ENCODE results near the gene PLS1. TPM values are rescaled to one million over a fixed set of nuclear protein-coding genes. Genes with fewer than 3 reads are reported as not detected.
"Not testable (repeated sequence)": the region's sequence is repeated elsewhere in the genome, so short reads cannot be mapped to it uniquely, and the experiment has no call there.

Gene PLS1
- total RNA-seq, 1 donor from 2014 or later: 14.2 TPM

DNA sequence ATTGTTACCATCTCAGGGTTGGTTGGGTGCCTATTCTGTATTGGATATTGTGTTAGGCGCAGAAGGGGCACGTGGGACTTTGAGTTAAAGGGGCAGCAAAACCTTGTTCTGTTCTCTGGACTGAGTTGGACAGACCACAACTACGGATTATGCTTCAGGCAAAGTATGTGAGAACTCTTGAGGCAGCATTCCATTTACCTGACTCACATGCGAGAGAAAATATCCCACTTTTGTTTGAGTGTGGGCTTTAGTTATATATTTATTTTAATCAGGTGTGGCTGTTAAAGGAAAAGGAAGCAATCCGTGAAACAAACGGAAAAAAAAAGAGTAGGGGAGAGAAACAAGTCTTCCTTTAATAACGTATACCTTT, 627 bp upstream of the PLS1 start:
- DNase-seq (ENCODE audit: low spot score) (no peak), ATAC-seq (peak; percentile 15)

DNA sequence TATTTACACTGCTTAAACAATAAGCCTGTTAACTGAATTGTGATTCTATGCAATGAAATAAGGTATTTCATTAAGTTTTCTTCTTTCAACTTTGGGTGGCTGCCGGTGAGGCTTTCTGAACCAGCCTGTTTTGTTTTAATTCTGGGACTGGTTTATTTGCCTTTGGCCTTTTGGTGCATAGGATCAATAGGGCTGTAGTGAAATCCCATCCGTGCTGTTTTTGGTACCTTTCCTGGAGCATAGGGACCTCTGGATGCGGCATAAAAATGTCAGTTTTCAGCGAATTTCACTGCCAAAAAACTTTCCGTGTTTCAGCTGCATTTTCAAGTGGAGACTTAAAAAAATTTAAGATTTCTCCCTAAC, 514 bp downstream of the PLS1 start:
- DNase-seq (ENCODE audit: low spot score) (no peak), ATAC-seq (peak; percentile 52)

DNA sequence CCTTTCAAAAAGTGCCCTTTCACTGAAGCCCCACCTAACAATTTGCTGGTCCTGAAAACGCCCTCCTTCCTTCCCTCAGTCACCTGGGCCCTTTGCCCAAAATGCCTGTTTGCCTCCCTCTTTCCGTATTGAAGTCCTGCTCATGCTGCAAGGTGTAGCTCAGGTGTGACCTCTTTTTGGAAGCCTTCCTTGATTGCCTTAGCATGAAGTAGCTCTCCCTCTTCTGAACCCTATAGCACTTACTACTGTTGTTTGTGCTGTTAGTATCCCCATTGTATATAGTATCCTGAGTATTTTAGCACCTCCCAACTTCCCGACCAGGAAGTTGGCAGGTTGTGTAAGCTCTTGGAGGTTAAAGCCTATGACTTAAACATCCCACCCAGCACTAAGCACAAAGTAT, 1.7 kb downstream of the PLS1 start:
- ATAC-seq: no peak
- no peak for DNase-seq (ENCODE audit: low spot score)

DNA sequence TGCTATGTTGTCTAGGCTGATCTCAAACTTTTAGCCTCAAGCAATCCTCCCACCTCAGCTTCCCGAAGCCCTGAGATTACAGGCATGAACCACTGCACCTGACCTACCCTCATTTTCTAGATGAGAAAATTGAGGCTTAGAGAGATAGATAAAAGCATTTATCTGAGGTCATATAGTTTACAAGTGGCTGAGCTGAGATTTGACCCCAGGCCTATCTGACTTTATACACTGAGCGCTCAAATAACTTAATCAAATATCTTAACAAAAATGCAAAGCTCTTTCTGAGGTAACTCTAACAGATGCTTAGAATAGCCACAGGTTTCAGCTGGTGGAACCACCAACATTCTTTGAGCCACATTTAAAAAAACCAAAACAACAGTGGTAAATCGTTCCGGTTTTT, 5.5 kb downstream of the PLS1 start:
- ATAC-seq (no peak), DNase-seq (ENCODE audit: low spot score) (no peak)

DNA sequence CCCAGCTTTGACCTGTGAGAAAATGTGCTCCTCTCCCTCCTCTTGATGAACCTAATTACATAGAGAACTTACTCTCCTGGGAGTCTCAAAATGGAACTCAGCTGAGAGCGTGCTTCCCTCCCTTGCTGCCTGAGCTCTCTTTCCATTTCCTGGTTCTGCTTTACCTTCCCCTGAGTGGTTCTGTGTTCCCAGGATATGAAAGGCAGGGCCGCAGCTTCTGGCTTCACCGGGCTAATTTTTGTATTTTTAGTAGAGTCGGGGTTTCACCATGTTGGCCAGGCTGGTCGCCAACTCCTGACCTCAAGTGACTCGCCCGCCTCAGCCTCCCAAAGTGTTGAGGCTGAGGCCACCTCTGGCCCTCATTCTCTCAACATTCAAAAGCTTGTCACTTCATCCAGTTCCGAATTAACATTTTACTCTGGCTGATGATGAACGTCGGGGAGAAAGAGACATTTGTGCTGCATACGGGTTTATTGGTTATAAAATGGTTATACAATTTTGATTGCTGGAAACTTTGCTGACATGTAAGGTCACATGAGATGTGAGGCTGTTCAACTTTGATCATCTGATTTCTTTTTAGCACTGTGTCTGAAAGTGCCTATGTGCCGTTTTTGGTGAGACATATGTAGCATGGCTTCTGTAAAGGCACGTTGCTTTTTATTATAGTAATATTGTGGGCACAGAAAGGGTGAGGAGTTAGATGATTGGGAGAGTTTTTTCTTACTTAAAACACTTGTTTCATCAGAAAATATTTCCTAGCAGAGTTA, 6.6 kb downstream of the PLS1 start:
- ATAC-seq: no peak
- no peak for DNase-seq (ENCODE audit: low spot score)

DNA sequence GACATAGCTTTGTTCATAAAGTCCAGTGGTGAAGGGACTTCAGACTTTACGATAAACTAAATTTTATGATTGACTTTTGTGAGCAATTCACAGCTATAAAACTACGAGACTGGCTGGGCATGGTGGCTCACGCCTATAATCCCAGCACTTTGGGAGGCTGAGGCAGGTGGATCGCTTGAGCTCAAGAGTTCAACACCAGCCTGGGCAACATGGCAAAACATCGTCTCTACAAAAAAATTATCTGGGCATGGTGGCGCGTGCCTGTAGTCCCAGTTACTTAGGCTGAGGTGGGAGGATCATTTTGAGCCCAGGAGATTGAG, 7.2 kb downstream of the PLS1 start:
- ATAC-seq; DNase-seq (ENCODE audit: low spot score): not testable (repeated sequence)

DNA sequence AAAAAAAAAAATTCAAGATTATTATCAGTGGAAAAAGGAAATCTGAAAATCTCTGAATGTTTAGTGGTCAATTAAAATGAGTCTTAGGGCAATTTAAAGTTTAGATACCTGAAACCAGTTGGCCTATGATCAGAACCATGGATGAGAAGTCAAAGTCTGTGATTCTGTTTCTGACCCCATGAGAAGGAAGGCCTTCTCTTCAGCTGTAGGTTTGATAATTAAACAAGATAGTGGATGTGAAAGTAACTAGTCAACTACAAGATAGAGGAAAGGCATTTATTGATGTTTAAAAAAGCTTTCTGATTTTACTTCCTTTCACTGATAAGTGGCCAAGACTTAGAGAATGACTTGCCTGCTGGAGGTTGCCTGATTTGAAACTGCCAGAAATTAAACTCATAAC, 8.7 kb downstream of the PLS1 start:
- no peak for DNase-seq (ENCODE audit: low spot score)
- ATAC-seq: peak; percentile 37

DNA sequence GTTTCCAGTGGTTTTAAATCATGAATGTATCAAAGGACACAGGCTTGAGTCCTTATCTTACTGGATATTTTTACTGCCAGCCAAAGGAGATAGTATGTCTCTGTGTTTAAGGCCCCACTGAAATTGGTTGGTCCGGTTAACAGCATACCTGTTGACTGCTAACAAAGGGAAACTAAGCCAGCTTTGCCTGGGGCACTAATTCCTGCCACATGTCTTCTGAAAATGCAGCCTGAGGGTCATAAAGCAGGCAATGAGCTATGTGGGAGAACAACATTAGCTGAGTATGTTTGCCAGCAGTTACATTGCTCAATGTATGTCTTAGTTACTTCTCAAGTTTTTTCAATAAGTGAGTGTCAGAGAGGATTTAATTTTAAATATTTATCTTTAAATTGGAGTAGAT, 12.4 kb downstream of the PLS1 start:
- DNase-seq (ENCODE audit: low spot score): no peak

DNA sequence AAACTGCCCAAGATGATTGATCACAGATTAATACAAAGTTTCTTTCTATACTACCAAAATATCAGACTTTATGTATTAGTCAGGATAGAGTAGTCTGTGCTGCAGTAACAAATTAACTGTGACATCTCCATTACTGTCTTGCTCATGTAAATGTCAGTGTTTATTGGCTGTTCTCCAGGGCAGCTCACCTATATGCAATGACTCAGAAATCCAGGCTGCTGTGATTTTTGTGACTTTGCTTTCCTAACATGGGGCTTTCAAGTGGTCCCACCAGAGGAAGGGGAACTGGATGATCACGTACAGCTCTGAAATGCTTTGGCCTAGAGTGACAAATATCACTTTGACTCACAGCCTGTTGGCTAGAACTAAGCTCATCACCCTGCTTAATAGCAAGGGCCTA, 12.9 kb downstream of the PLS1 start:
- no peak for DNase-seq (ENCODE audit: low spot score)
- ATAC-seq: no peak

More for the DNA sequence above, 12.4 kb downstream of the PLS1 start:
- no peak for ATAC-seq

DNA sequence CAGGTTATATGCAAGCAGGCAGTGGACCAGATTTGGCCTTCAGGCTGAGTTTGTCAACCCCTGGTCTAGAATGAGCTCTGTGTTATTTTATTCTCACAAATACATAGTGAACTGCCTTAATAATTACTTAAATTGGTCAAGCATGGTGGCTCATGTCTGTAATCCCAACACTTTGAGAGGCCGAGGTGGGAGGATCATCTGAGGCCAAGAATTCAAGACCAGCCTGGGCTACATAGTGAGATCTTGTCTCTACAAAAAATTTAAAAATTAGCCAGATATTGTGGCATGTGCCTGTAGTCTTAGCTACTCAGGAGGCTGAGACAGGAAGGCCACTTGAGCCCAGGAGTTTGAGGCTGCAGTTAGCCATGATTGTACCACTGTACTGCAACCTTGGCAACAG, 15.0 kb downstream of the PLS1 start:
- ATAC-seq (no peak), DNase-seq (ENCODE audit: low spot score) (no peak)

DNA sequence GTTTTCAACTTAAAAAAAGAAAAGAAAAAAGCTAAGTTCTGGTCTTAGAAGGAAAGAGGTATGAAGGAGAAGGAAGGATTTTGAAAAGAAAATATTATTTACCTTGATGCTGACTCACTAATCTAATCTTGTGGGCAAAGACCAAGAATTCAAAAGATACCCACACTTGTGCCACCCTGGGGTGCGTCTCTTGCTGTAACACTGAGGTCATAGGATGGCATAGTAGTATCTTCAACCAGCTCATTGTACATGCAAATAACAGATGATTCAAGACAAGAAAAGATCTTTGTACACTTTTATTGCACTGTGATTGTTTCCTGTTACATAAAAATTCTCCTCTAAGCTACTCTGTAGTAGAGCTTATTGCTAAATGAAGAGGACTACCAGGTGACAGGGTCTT, 17.3 kb downstream of the PLS1 start:
- ATAC-seq (no peak), DNase-seq (ENCODE audit: low spot score) (no peak)

DNA sequence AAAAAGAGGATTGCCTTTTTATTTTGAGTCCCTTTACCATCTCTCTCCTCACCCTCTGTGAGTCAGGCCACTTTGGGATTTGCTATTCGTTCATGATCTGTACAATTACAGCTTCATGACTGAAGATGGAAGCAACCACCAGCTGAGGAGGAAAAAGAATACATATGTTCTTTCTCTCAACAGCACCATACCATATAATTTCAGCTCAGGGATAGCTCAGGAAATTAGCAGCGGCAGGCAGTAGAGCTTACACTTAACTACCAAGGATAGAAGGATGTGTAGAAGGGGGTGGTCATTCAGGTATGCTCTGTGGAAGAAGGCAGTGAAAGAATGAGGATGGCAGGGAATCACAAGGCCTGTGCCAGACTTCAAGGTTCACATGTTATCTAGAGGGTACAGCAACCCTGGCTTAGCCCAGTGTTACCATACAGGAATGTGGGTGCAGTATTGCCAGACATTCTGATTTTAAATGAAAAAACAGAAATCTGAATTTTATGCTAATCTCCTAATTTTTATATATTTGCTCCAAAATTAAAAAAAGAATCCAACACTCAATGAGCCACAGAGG, 17.9 kb downstream of the PLS1 start:
- ATAC-seq (peak; percentile 72), DNase-seq (ENCODE audit: low spot score) (no peak)

DNA sequence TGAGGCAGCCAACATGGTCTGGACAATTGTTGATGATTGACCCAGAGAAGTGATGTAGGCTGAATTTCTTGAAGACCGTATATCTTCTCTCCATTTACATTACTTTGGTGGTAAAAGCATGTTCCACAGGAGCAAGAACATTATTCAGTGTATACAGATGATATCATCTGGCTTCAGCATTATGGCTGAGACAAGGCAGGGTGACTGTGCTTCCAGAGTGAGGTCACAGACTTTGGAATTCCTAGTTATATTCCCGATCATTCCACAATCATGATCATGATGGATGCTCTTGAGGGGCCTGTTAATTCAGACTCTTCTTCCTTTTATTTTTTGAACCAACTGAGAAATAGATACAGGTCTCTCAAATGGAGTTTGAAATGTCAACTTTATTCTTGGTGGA, 19.0 kb downstream of the PLS1 start:
- DNase-seq (ENCODE audit: low spot score) (no peak), ATAC-seq (no peak)

DNA sequence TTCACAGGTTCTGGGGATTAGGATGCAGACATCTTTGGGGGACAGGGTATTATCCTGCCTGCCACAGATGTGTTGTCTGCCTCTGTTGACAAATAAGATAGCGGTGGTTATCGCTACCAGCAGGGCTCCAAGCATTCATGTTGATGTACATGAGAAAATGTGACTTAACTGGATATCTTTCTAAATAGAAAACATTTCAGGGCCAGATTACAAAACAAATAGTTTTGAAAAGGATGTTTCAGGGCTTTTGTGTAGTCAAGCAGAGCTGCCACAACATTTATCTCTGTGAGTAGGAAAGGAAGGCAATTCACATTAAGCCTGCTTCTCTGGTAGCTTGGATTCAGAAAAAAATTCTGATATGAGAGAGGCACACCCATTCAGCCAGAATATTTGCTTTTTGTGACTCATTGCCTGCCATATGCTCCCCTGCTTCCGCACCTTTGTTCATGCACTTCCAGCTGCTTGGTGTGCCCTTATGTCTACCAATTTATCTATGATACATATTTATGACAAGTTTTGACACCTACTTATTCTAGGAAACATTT, 22.8 kb downstream of the PLS1 start:
- ATAC-seq (no peak), DNase-seq (ENCODE audit: low spot score) (no peak)

DNA sequence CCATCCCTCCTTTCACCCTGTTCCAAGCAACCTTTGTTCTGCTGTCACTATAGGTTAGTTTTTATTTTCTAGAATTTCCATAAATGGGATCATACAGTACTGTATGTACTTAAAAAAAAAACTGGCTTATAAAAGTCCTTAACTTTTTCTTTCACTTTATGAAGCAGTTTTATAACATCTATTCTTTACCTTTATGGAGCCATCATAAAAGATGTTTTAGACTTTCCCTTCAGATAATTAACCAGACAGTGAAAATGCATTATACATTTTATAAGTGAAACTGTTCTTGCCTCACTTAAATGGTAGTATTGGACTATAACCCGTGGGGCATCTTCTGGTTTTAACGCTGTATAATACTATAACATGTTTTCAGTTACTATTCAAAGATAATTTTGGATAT, 26.2 kb downstream of the PLS1 start:
- DNase-seq (ENCODE audit: low spot score) (no peak), ATAC-seq (no peak)

DNA sequence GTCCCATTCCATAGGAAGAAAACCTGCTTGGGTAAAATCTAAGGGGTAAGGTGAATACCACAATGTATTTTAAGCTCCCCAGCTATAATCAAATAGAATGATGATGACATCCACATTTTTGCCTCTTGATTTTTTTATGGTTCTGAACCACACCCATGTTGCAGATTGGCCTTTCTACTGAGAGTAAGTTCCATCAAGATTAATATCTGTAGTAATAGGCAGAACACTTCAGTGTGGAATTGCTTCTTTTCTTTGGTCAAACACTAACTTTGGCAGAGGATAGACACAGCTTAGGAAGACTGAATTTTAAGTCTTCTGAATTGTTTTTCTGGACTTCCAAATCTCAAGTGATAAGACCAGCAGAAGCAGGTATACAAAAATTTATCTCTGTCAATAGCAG, 27.0 kb downstream of the PLS1 start:
- no peak for ATAC-seq
- DNase-seq (ENCODE audit: low spot score): no peak

DNA sequence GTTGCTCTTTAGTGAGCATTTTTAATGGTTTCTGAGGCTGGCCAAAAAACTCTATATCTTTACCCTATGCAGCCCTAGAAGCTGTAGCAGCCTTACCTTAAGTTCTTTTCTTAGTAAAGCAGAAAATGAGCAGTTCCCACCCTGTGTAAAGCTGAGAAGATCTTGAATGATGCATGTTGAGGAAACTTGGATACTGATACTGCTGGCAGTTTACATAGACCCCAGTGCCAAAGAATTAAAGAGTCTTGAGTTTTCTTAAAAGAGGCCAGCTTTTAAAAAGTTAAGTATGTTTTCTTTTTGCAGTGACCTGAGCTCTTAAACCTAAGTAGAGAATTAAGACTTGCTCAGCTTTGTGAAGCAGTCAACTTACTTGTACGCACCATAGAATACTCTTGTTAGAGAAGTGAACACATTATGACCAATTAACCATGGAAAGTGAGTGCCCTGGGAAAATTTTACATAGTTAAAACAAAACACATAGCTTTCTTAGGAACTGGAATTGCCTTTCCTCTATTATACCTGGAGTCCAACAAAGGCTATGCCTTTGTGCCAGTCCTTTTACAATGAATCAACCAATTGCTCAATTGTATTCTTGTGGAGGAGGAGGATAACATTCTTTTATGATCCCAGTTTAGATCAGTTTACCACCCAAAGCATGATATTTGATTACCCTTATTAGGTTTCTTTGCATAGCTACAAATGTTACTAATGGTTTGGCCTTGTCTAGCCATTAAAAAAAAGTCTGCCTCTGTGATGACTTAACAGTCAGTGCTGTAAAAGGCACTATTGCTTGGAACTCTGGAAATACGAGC, 28.4 kb downstream of the PLS1 start:
- DNase-seq (ENCODE audit: low spot score) (no peak), ATAC-seq (no peak)

DNA sequence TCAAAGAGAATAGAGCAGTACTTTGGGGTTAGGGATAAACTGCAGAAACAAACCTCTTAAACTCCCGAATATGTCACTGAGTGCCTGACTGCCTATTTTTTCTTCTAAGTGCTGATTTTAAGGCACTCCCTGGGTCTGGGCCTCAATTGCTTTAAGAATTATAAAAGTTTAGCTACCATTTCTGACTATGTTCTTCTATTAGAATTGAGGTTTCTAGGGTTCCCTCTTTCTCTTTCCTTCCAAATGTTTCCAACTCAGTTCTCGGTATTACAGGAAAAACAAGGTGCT, 28.9 kb downstream of the PLS1 start:
- ATAC-seq (no peak), DNase-seq (ENCODE audit: low spot score) (no peak)

DNA sequence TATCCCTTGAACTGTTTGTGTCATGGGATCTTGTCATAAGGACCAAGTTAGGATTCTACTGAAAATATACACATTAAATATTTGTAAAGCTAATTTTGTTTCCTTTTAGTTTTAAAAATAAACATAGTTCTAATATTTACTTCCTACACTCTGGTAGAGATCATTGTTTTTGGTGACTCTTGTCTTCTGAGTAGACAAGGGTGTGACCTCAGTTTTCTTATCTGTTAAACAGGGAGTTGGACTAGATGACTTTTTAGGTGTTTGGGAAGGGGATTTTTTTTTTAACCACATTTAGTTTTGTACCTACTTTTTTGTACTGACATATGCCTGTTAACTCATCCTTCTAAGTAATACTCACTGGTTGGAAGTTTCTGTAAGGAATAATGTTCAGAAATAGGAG, 30.8 kb downstream of the PLS1 start:
- DNase-seq (ENCODE audit: low spot score): no peak
- ATAC-seq: no peak

DNA sequence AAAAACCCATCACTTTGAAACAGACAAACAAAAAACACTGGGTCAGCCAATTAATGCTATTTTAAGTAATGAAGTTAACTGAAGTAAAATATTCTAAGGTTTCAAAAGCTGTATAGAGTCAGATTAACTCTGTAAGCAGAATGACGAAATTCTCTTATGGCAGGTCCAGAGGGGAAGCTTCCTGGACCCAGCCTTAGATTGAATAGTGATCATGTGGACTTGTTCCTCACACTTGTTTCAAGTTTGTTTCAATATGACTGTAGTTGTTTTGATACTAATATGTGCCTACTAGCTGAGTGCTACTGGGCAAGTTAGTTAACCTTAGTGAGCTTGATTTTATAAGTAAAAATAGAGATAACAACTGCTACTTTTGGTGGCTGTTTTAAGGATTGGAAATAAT, 32.6 kb downstream of the PLS1 start:
- DNase-seq (ENCODE audit: low spot score) (no peak), ATAC-seq (no peak)

DNA sequence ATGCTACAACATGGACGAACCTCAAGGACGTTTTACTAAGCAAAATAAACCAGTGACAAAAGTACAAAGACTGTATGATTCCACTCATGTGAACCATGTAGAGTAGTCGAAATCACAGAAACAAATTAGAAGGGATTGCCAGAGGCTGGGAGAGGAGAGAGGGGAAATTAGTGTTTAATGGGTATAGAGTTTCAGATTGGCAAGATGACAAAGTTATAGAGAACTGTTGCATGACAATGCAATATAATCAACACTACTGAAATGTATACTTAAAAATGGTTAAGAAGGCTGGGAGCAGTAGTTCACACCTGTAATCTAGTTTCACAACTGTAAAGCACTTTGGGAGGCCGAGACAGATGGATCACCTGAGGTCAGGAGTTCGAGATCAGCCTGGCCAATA, 36.9 kb downstream of the PLS1 start:
- no peak for ATAC-seq
- DNase-seq (ENCODE audit: low spot score): no peak

DNA sequence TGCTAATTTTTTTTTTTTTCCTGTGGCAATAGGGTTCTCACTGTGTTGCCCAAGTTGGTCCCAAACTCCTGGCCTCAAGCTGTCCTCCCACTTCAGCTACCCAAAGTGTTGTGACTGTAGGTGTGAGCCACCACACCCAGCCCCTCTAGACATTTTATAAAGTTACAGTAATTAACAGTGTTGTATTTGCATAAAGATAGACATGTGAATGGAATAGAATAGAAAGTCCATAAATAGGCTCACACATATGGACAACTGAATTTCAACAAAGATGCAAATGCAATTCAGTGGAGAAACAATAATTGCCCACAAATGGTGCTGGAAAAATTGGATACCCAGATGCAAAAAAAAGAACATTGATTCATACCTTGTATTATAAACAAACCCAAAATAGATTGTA, 39.9 kb downstream of the PLS1 start:
- ATAC-seq: no peak
- no peak for DNase-seq (ENCODE audit: low spot score)
